Esophagus squamous epithelium (tissue), 4 donors: ENCODE results near the gene CD19.
A peak's percentile ranks its signal among the peaks of the same experiment; 100 is the strongest.

Source experiments
- CTCF ChIP-seq, 6 experiments: fragments of 450-650 bp in 4 of 6; fragments of 200-600 bp in 2 of 6; sonication (generic) in 2 of 6; IDR thresholded peaks; one replicate each; pipeline ENCODE4 v1.5.1; 2016 to 2019; ENCODE audit warnings: antibody characterized with exemption in 6 of 6, mild to moderate bottlenecking in 4 of 6, moderate library complexity in 4 of 6
- POLR2A ChIP-seq, 4 donors: fragments of 450-650 bp; IDR thresholded peaks; one replicate each; pipeline ENCODE4 v1.6.1; 2017; ENCODE audit warnings: antibody characterized with exemption in 4 of 4, mild to moderate bottlenecking in 4 of 4, moderate library complexity in 3 of 4

- TF ChIP-seq CTCF (IDR thresholded peaks at IDR 0.05): no peak
- TF ChIP-seq POLR2A (IDR thresholded peaks at IDR 0.05): peak in 1 of 4 donors; percentile 68
Observed at GRCh38 chr16:28924762-28925385, 6.9 kb upstream of the CD19 start, which contains the start of gene RABEP2.
